PFSK-1 (cell line): ENCODE data around the gene SIRT7.

Experiments used
- FOXP2 ChIP-seq: optimal IDR thresholded peaks from 2 replicates; pipeline ENCODE3; 2011; ENCODE audit warnings: borderline replicate concordance, control low read depth, inconsistent platforms; ENCODE audit not compliant: insufficient read depth; ENCODE audit errors: extremely low read length, extremely low read depth
- POLR2AphosphoS5 ChIP-seq: IDR thresholded peaks from 2 replicates; pipeline ENCODE4 v1.6.1; 2012; ENCODE audit warnings: low read depth, mild to moderate bottlenecking, control low read depth, low read length, moderate library complexity
- REST ChIP-seq, 2 experiments: IDR thresholded peaks; 2 replicates each; pipeline versions ENCODE4 v1.6.1 to v1.8.0; 2011 to 2012; ENCODE audit warnings: low read depth in 2 of 2, low read length in 2 of 2, control low read depth in 1 of 2, inconsistent platforms in 1 of 2, mild to moderate bottlenecking in 1 of 2, moderate library complexity in 1 of 2; ENCODE audit not compliant: insufficient read depth in 1 of 2
- SIN3A ChIP-seq: IDR thresholded peaks from 2 replicates; pipeline ENCODE4 v1.6.1; 2012; ENCODE audit warnings: mild to moderate bottlenecking, low read length, moderate library complexity, borderline replicate concordance; ENCODE audit not compliant: insufficient read depth
- TAF1 ChIP-seq: IDR thresholded peaks from 2 replicates; pipeline ENCODE4 v1.6.1; 2012; ENCODE audit warnings: low read length, control low read depth, borderline replicate concordance; ENCODE audit not compliant: insufficient read depth

The SIRT7 gene

GRCh38 chr17:81922566-81923301, 4.8 kb upstream of the SIRT7 start:
- TF ChIP-seq FOXP2, result no peak

- no peak for TF ChIP-seq REST (IDR thresholded peaks at IDR 0.05; ENCODE audit: insufficient read depth in 1 of 2, low read depth in 2 of 2, low read length in 2 of 2)
These were observed 4.1 kb upstream of the SIRT7 start for GRCh38 chr17:81921996-81922565.

- TF ChIP-seq POLR2AphosphoS5 (no peak), REST (IDR thresholded peaks at IDR 0.05; ENCODE audit: insufficient read depth in 1 of 2, low read depth in 2 of 2, low read length in 2 of 2) (no peak), SIN3A (no peak), TAF1 (no peak), FOXP2 (no peak)
These were observed 3.5 kb upstream of the SIRT7 start for GRCh38 chr17:81921537-81921862.

- TF ChIP-seq POLR2AphosphoS5 (no peak), FOXP2 (no peak), REST (IDR thresholded peaks at IDR 0.05; ENCODE audit: insufficient read depth in 1 of 2, low read depth in 2 of 2, low read length in 2 of 2) (no peak), SIN3A (no peak), TAF1 (no peak)
These were observed 2.9 kb upstream of the SIRT7 start for GRCh38 chr17:81920612-81921536.

GRCh38 chr17:81918832-81919545, 1.0 kb upstream of the SIRT7 start:
- TF ChIP-seq REST (IDR thresholded peaks at IDR 0.05; ENCODE audit: insufficient read depth in 1 of 2, low read depth in 2 of 2, low read length in 2 of 2), result no peak
- TF ChIP-seq TAF1, result no peak
- no peak for TF ChIP-seq POLR2AphosphoS5
